Measurements from ENCODE around the gene SPATS2L.
A peak's percentile ranks its signal among the peaks of the same experiment; 100 is the strongest.

SPATS2L gene

DNA sequence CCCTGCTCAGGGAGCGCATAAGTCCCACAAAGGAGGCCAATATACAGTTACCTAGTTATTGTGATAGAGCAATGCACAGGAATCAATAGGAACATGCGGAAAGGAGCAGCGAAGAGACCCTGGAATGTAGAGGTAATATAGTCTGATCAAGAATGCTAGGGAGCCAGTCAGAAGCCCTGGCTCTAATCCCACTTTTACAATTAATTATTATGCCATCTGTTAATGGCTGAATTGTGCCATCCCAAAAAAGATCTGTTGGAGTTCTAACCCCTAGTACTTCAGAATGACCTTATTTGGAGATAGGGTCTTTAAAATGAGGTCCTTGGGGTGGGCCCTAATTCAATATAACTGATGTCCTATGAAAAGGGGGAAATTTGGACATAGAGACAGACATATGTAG lies 7.7 kb upstream of the SPATS2L start:
- no peak for DNase-seq (ENCODE audit: extremely low read depth, insufficient read length)
- TF ChIP-seq, protein P1, sequence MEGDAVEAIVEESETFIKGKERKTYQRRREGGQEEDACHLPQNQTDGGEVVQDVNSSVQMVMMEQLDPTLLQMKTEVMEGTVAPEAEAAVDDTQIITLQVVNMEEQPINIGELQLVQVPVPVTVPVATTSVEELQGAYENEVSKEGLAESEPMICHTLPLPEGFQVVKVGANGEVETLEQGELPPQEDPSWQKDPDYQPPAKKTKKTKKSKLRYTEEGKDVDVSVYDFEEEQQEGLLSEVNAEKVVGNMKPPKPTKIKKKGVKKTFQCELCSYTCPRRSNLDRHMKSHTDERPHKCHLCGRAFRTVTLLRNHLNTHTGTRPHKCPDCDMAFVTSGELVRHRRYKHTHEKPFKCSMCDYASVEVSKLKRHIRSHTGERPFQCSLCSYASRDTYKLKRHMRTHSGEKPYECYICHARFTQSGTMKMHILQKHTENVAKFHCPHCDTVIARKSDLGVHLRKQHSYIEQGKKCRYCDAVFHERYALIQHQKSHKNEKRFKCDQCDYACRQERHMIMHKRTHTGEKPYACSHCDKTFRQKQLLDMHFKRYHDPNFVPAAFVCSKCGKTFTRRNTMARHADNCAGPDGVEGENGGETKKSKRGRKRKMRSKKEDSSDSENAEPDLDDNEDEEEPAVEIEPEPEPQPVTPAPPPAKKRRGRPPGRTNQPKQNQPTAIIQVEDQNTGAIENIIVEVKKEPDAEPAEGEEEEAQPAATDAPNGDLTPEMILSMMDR (IDR thresholded peaks at IDR 0.05; ENCODE audit: insufficient read depth, low read length, poor library complexity, severe bottlenecking) = no peak

DNA sequence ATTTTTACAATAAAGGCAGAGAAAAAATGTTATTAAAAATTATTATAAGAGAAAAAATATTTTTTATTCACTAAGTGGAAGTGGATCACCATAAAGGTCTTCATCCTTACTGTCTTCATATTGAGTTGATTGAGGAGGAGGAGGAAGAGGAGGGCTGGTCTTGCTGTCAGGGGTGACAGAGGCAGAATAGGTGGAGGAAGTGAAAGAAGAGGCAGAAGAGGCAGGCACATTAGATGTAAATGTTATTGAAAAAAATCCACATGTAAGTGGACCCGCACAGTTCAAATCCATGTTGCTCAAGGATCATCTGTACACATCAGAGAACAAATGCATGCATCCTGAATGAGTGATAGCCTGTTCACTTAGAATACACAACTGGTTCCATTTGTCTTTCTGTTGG lies 6.4 kb upstream of the SPATS2L start:
- H3K36me3 ChIP-seq (ENCODE audit: control insufficient read depth, insufficient read depth, low read length) = no peaks in the 10 kb centered on the region
- TF ChIP-seq, protein P1 (IDR thresholded peaks at IDR 0.05; ENCODE audit: insufficient read depth, low read length, poor library complexity, severe bottlenecking) = no peak
- H3K27me3 ChIP-seq (replicated peaks; ENCODE audit: control insufficient read depth, insufficient read depth, low read length) = no peaks in the 10 kb centered on the region
- no peak overlapping the region for H3K4me3 ChIP-seq (replicated peaks; ENCODE audit: low read depth, low read length)
- DNase-seq (ENCODE audit: extremely low read depth, insufficient read length) = no peak

More for the DNA sequence above, 7.7 kb upstream of the SPATS2L start:
- Histone ChIP-seq H3K4me3 (replicated peaks; ENCODE audit: low read depth, low read length) (no peak overlapping the region), H3K27me3 (replicated peaks; ENCODE audit: control insufficient read depth, insufficient read depth, low read length) (no peaks in the 10 kb centered on the region), H3K36me3 (ENCODE audit: control insufficient read depth, insufficient read depth, low read length) (no peaks in the 10 kb centered on the region)

DNA sequence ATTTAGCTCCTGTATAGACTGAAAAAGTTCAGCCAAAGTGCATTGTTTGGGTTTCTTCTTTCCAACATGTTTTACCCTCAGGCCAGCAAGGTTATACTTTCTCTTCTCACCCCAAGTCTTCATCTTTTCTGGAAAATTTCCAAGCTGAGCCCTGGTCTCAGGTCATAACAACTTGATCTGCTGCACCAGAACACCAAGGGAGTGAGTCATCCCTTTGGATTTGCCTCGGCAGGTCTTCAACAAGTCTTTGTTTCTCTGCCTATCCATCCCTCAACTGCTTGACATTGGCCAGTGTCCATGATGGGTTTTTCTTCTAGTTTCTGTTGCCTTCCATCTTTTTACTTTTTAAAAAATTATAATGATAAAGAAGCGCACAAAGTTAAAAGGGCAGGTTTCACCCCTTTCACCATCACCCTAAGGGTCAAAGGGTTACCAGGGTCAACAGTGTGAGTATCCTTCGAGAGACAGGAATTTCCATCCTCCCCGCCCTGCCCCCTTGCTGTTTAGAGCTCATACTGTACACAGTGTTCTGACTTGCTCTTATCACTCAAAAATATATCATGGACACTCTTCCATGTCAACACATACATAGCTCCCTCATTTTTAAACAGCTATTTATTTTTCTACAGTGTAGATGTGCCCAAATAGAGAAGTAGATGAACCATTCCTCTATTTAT lies 5.7 kb upstream of the SPATS2L start:
- DNase-seq (ENCODE audit: extremely low read depth, insufficient read length) = no peak
- TF ChIP-seq, protein P1 (IDR thresholded peaks at IDR 0.05; ENCODE audit: insufficient read depth, low read length, poor library complexity, severe bottlenecking) = no peak
- Histone ChIP-seq H3K4me3 (replicated peaks; ENCODE audit: low read depth, low read length) (no peak overlapping the region), H3K36me3 (ENCODE audit: control insufficient read depth, insufficient read depth, low read length) (no peaks in the 10 kb centered on the region), H3K27me3 (replicated peaks; ENCODE audit: control insufficient read depth, insufficient read depth, low read length) (no peaks in the 10 kb centered on the region)

DNA sequence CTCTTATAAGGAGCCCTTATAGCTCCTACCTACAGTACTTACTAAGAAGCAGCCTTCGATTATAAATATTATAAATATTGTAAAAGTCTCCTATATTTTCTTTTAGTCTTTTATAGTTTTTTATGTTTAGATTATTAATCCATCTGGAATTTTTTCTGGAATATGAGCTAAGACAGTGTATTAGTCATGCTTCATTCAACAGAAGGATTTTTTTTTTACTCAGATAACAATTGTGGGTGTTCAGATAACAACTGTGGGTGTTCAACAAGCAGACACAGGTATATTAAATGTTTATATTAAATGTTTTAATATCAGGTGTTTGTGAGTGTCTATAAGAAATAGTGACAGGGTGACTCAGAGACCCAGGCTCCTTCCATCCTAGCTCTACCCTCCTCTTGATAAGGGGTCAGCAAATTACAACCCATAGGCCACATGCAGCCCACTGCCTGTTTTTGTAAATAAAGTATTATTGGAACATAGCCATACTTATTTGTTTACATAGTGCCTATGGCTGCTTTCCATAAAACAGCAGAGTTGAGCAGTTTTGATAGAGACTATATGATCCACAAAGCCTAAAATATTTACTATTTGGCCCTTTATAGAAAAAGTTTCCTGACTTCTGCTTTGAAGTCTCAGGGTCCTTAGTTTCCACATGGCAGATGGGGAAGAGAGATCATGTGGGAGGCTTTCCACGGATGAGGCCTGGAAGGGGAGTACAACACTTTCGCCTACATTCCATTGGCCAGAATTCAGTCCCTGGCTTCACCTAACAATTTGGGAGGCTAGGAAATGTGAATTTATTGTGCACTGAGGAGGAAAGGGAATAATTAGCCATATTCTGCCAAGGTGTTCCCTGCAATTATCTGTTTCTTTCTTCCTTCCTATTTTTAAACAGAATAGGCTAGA lies 4.3 kb upstream of the SPATS2L start:
- TF ChIP-seq, protein P1 (IDR thresholded peaks at IDR 0.05; ENCODE audit: insufficient read depth, low read length, poor library complexity, severe bottlenecking) = no peak
- Histone ChIP-seq H3K4me3 (replicated peaks; ENCODE audit: low read depth, low read length) (no peak overlapping the region), H3K36me3 (ENCODE audit: control insufficient read depth, insufficient read depth, low read length) (no peaks in the 10 kb centered on the region), H3K27me3 (replicated peaks; ENCODE audit: control insufficient read depth, insufficient read depth, low read length) (no peaks in the 10 kb centered on the region)
- no peak for DNase-seq (ENCODE audit: extremely low read depth, insufficient read length)

DNA sequence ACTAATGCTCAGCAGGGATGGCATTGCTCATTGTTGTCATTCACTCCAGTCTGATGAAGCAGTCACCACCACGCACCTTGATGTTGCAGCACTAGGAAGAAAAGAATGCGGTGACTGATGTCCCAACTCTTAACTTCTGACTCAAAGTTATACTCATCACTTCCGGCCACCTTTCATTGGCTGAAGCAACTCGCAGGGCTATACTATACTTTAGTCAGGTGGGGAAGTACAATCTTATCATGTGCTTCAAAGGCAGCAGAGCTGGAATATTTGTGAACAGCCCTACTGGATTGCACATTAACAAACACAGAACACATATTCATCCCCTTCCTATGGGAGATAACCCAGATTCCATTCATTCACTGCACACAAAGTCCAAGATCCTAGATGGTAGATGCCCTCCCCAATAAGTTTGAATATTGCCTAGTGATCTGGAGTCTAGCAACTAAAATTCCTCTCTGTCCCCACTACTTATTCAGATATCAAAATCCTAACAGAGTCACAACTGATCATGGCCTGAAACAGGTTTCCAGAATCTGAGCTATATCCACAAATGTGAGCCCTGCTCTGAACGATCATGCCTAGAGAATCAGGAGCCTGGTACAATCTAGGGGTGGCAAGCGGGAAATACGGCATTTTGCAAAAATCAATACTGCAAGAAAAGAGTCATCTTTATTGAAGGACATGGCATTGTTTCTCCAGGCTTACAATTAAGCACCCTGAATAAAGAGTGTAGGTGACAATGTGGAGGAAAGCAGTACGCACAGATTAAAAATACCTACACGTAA lies 3.4 kb upstream of the SPATS2L start:
- Histone ChIP-seq H3K36me3 (ENCODE audit: control insufficient read depth, insufficient read depth, low read length) (no peaks in the 10 kb centered on the region), H3K4me3 (replicated peaks; ENCODE audit: low read depth, low read length) (no peak overlapping the region), H3K27me3 (replicated peaks; ENCODE audit: control insufficient read depth, insufficient read depth, low read length) (no peaks in the 10 kb centered on the region)
- DNase-seq (ENCODE audit: extremely low read depth, insufficient read length) = peak; percentile 13
- TF ChIP-seq, protein P1 (IDR thresholded peaks at IDR 0.05; ENCODE audit: insufficient read depth, low read length, poor library complexity, severe bottlenecking) = no peak

Data from GM06990 (cell line).